Measurements from ENCODE around the gene HOXB1.
"Not testable (repeated sequence)": the region's sequence is repeated elsewhere in the genome, so short reads cannot be mapped to it uniquely, and the experiment has no call there.

The HOXB1 gene

GRCh38 chr17:48491527-48492273, 39.1 kb downstream of the HOXB1 start:
- no peak for DNase-seq

GRCh38 chr17:48490451-48490892, 40.3 kb downstream of the HOXB1 start:
- no peak for DNase-seq

GRCh38 chr17:48489781-48490180, 41.0 kb downstream of the HOXB1 start:
- no peak for DNase-seq

GRCh38 chr17:48488548-48489106, 42.2 kb downstream of the HOXB1 start:
- DNase-seq = no peak

- no peak for DNase-seq
Observed at GRCh38 chr17:48487221-48487620, 43.6 kb downstream of the HOXB1 start.

GRCh38 chr17:48486557-48486956, 44.3 kb downstream of the HOXB1 start:
- no peak for DNase-seq

- no peak for DNase-seq
Observed at GRCh38 chr17:48484850-48485249, 46.0 kb downstream of the HOXB1 start.

- DNase-seq = no peak
Observed at GRCh38 chr17:48484256-48484655, 46.6 kb downstream of the HOXB1 start.

- no peak for DNase-seq
Observed at GRCh38 chr17:48483471-48484131, 47.2 kb downstream of the HOXB1 start.

GRCh38 chr17:48483004-48483403, 47.8 kb downstream of the HOXB1 start:
- DNase-seq = no peak

- not testable (repeated sequence) for DNase-seq
Observed at GRCh38 chr17:48482301-48482700, 48.5 kb downstream of the HOXB1 start.

GRCh38 chr17:48479014-48479402, 51.8 kb downstream of the HOXB1 start:
- no peak for DNase-seq
